Stomach (tissue), 4 donors: ENCODE measurements around the gene QRSL1.

Source experiments
- EP300 ChIP-seq: sonication (generic); formaldehyde crosslinking; IDR thresholded peaks from one replicate; pipeline ENCODE4 v1.6.1; 2017; ENCODE audit warnings: antibody characterized with exemption
- POLR2A ChIP-seq, 4 donors: fragments of 450-650 bp; IDR thresholded peaks; one replicate each; pipeline ENCODE4 v1.6.1; 2016; ENCODE audit warnings: antibody characterized with exemption in 4 of 4, control low read depth in 2 of 4, mild to moderate bottlenecking in 1 of 4, moderate library complexity in 1 of 4
- POLR2AphosphoS5 ChIP-seq, 3 donors: sonication (generic); formaldehyde crosslinking; IDR thresholded peaks; one replicate each; pipeline ENCODE4 v1.6.1; 2016; ENCODE audit warnings: antibody characterized with exemption in 3 of 3
- TF ChIP-seq, protein P1 (sequence below), 7 experiments: fragments of 450-650 bp in 4 of 7; fragments of 200-600 bp in 3 of 7; sonication (generic) in 3 of 7; IDR thresholded peaks; one replicate each; pipeline ENCODE4 v1.5.1; 2016 to 2019; ENCODE audit warnings: antibody characterized with exemption in 7 of 7, control low read depth in 2 of 7, mild to moderate bottlenecking in 1 of 7

DNA sequence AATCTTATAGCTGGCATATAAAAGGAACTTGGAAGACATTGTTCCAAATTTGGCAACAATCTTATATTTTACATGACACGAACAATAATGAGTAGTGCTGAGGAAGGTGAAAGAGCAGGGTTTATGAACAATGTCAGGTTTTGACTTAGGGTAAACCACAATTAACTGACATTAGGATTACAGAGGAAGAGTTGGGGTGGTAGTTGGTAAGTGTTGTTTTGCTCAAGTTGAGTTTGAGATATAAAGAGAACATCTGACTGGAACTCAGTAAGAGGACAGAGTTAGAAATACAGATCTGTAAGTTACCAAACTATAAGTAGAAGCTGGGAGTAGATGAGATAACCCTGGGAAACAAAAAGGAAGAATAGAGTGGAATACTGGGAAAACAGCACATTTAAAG is 15.2 kb upstream of the QRSL1 start:
- TF ChIP-seq EP300 (no peak), POLR2A (IDR thresholded peaks at IDR 0.05) (no peak), POLR2AphosphoS5 (IDR thresholded peaks at IDR 0.05) (no peak)
- TF ChIP-seq, protein P1, sequence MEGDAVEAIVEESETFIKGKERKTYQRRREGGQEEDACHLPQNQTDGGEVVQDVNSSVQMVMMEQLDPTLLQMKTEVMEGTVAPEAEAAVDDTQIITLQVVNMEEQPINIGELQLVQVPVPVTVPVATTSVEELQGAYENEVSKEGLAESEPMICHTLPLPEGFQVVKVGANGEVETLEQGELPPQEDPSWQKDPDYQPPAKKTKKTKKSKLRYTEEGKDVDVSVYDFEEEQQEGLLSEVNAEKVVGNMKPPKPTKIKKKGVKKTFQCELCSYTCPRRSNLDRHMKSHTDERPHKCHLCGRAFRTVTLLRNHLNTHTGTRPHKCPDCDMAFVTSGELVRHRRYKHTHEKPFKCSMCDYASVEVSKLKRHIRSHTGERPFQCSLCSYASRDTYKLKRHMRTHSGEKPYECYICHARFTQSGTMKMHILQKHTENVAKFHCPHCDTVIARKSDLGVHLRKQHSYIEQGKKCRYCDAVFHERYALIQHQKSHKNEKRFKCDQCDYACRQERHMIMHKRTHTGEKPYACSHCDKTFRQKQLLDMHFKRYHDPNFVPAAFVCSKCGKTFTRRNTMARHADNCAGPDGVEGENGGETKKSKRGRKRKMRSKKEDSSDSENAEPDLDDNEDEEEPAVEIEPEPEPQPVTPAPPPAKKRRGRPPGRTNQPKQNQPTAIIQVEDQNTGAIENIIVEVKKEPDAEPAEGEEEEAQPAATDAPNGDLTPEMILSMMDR (IDR thresholded peaks at IDR 0.05), result no peak
